HL-60 (cell line): ENCODE measurements around the gene SEPTIN12.

Source experiments
- DNase-seq, 2 experiments: peaks; one replicate each; pipeline ENCODE4 v3.0.0-alpha.2; 2010 to 2020; ENCODE audit warnings: low read depth in 1 of 2, low spot score in 1 of 2
- H3K27ac ChIP-seq: fragments of 250-450 bp; sonication (Bioruptor Pico); replicated peaks from 2 replicates; pipeline ENCODE4 v1.5.1; 2020; ENCODE audit warnings: mild to moderate bottlenecking, moderate library complexity
- H3K27me3 ChIP-seq: fragments of 250-450 bp; sonication (Bioruptor Pico); 2 replicates; pipeline ENCODE4 v1.5.1; 2021; ENCODE audit warnings: mild to moderate bottlenecking, moderate library complexity; ENCODE audit not compliant: insufficient read depth, poor library complexity, severe bottlenecking
- H3K4me3 ChIP-seq: replicated peaks from 2 replicates; pipeline ENCODE4 v1.5.1; 2011; ENCODE audit warnings: mild to moderate bottlenecking, control low read depth, low read length; ENCODE audit not compliant: insufficient read depth
- CTCF ChIP-seq: IDR thresholded peaks from one replicate; pipeline ENCODE4 v1.5.1; 2011; ENCODE audit warnings: low read length, control low read depth, inconsistent platforms; ENCODE audit not compliant: insufficient read depth
- GABPA ChIP-seq: IDR thresholded peaks from 2 replicates; pipeline ENCODE4 v1.6.1; 2012; ENCODE audit warnings: low read depth
- POLR2AphosphoS5 ChIP-seq: IDR thresholded peaks from 2 replicates; pipeline ENCODE4 v1.6.1; 2012; ENCODE audit warnings: low read depth
- REST ChIP-seq: IDR thresholded peaks from 2 replicates; pipeline ENCODE4 v1.6.1; 2012; ENCODE audit warnings: low read depth; ENCODE audit not compliant: insufficient replicate concordance
- SPI1 ChIP-seq: IDR thresholded peaks from 2 replicates; pipeline ENCODE4 v1.6.1; 2012; ENCODE audit warnings: low read depth, mild to moderate bottlenecking, borderline replicate concordance

Gene SEPTIN12

GRCh38 chr16:4831616-4832015 is 43.5 kb upstream of the SEPTIN12 start:
- Histone ChIP-seq H3K27me3 (no peaks in the 10 kb centered on the region), H3K27ac (no peak overlapping the region), H3K4me3 (no peak overlapping the region)
- no peak for TF ChIP-seq GABPA
- no peak for TF ChIP-seq POLR2AphosphoS5
- TF ChIP-seq REST: no peak
- no peak for TF ChIP-seq SPI1
- no peak for TF ChIP-seq CTCF
- no peak for DNase-seq

GRCh38 chr16:4830408-4830807 is 42.3 kb upstream of the SEPTIN12 start:
- no peak for DNase-seq
- TF ChIP-seq REST: no peak
- TF ChIP-seq CTCF: no peak
- TF ChIP-seq GABPA: no peak
- no peak for TF ChIP-seq POLR2AphosphoS5
- no peak for TF ChIP-seq SPI1
- no peak overlapping the region for H3K4me3 ChIP-seq
- H3K27ac ChIP-seq: no peak overlapping the region
- H3K27me3 ChIP-seq: no peaks in the 10 kb centered on the region

- Histone ChIP-seq H3K27me3 (no peaks in the 10 kb centered on the region), H3K27ac (no peak overlapping the region), H3K4me3 (no peak overlapping the region)
- TF ChIP-seq REST (no peak), POLR2AphosphoS5 (no peak), GABPA (no peak), SPI1 (no peak), CTCF (no peak)
- no peak for DNase-seq
Observed at GRCh38 chr16:4828567-4829321, 40.6 kb upstream of the SEPTIN12 start.
